ENCODE results near the gene APOE. TPM values are rescaled to one million over a fixed set of nuclear protein-coding genes. Genes with fewer than 3 reads are reported as not detected.
"Not testable (repeated sequence)": the region's sequence is repeated elsewhere in the genome, so short reads cannot be mapped to it uniquely, and the experiment has no call there.

The APOE gene
- total RNA-seq, 1 donor from 2014 or later = 151 TPM

- H3K27ac Mint-ChIP-seq (ENCODE audit: unreplicated experiment) = no peak overlapping the region
- no peak overlapping the region for H3K4me3 Mint-ChIP-seq (ENCODE audit: unreplicated experiment)
- H3K4me1 Mint-ChIP-seq (ENCODE audit: unreplicated experiment) = peaks cover 20% of the 10 kb centered on the region
- H3K9me3 Mint-ChIP-seq (ENCODE audit: unreplicated experiment) = no peaks in the 10 kb centered on the region
- peaks cover 9% of the 10 kb centered on the region for H3K36me3 Mint-ChIP-seq (ENCODE audit: unreplicated experiment)
- peak; percentile 26 for TF ChIP-seq CTCF (IDR thresholded peaks at IDR 0.05)
- no peak for DNase-seq (ENCODE audit: extremely low spot score, unreplicated experiment)
- peaks cover 3% of the 10 kb centered on the region for H3K27me3 Mint-ChIP-seq (ENCODE audit: unreplicated experiment)
Observed at GRCh38 chr19:44904426-44904994, 1.1 kb upstream of the APOE start.

- Mint-ChIP-seq H3K27ac (ENCODE audit: unreplicated experiment) (no peak overlapping the region), H3K9me3 (ENCODE audit: unreplicated experiment) (no peaks in the 10 kb centered on the region), H3K36me3 (ENCODE audit: unreplicated experiment) (peaks cover 3% of the 10 kb centered on the region), H3K4me3 (ENCODE audit: unreplicated experiment) (no peak overlapping the region), H3K27me3 (ENCODE audit: unreplicated experiment) (peaks cover 3% of the 10 kb centered on the region), H3K4me1 (ENCODE audit: unreplicated experiment) (peaks cover 38% of the 10 kb centered on the region)
- TF ChIP-seq CTCF (IDR thresholded peaks at IDR 0.05) = no peak
- DNase-seq (ENCODE audit: extremely low spot score, unreplicated experiment) = no peak
Observed at GRCh38 chr19:44907613-44908012, 2.0 kb downstream of the APOE start.

GRCh38 chr19:44908074-44908835, 2.7 kb downstream of the APOE start:
- no peak overlapping the region for H3K4me3 Mint-ChIP-seq (ENCODE audit: unreplicated experiment)
- H3K9me3 Mint-ChIP-seq (ENCODE audit: unreplicated experiment) = no peaks in the 10 kb centered on the region
- DNase-seq (ENCODE audit: extremely low spot score, unreplicated experiment) = no peak
- peaks cover 2% of the 10 kb centered on the region for H3K36me3 Mint-ChIP-seq (ENCODE audit: unreplicated experiment)
- peaks cover 43% of the 10 kb centered on the region for H3K4me1 Mint-ChIP-seq (ENCODE audit: unreplicated experiment)
- TF ChIP-seq CTCF (IDR thresholded peaks at IDR 0.05) = no peak
- H3K27ac Mint-ChIP-seq (ENCODE audit: unreplicated experiment) = no peak overlapping the region
- peaks cover 3% of the 10 kb centered on the region for H3K27me3 Mint-ChIP-seq (ENCODE audit: unreplicated experiment)

GRCh38 chr19:44908836-44909261, 3.3 kb downstream of the APOE start:
- H3K36me3 Mint-ChIP-seq (ENCODE audit: unreplicated experiment) = no peaks in the 10 kb centered on the region
- H3K27ac Mint-ChIP-seq (ENCODE audit: unreplicated experiment) = no peak overlapping the region
- no peak for DNase-seq (ENCODE audit: extremely low spot score, unreplicated experiment)
- H3K27me3 Mint-ChIP-seq (ENCODE audit: unreplicated experiment) = peaks cover 3% of the 10 kb centered on the region
- peaks cover 40% of the 10 kb centered on the region for H3K4me1 Mint-ChIP-seq (ENCODE audit: unreplicated experiment)
- H3K4me3 Mint-ChIP-seq (ENCODE audit: unreplicated experiment) = no peak overlapping the region
- TF ChIP-seq CTCF (IDR thresholded peaks at IDR 0.05) = no peak
- H3K9me3 Mint-ChIP-seq (ENCODE audit: unreplicated experiment) = no peaks in the 10 kb centered on the region

- Mint-ChIP-seq H3K4me1 (ENCODE audit: unreplicated experiment) (peaks cover 45% of the 10 kb centered on the region), H3K27me3 (ENCODE audit: unreplicated experiment) (peaks cover 3% of the 10 kb centered on the region), H3K36me3 (ENCODE audit: unreplicated experiment) (no peaks in the 10 kb centered on the region), H3K9me3 (ENCODE audit: unreplicated experiment) (no peaks in the 10 kb centered on the region), H3K4me3 (ENCODE audit: unreplicated experiment) (no peak overlapping the region), H3K27ac (ENCODE audit: unreplicated experiment) (no peak overlapping the region)
- no peak for TF ChIP-seq CTCF (IDR thresholded peaks at IDR 0.05)
- DNase-seq (ENCODE audit: extremely low spot score, unreplicated experiment) = no peak
Observed at GRCh38 chr19:44909775-44910174, 4.2 kb downstream of the APOE start.

GRCh38 chr19:44911896-44912295, 6.3 kb downstream of the APOE start:
- H3K4me3 Mint-ChIP-seq (ENCODE audit: unreplicated experiment); H3K27me3 Mint-ChIP-seq (ENCODE audit: unreplicated experiment); H3K9me3 Mint-ChIP-seq (ENCODE audit: unreplicated experiment); H3K36me3 Mint-ChIP-seq (ENCODE audit: unreplicated experiment); DNase-seq (ENCODE audit: extremely low spot score, unreplicated experiment): not testable (repeated sequence)
- H3K27ac Mint-ChIP-seq (ENCODE audit: unreplicated experiment) = peak overlapping the region; percentile 10
- peaks cover 33% of the 10 kb centered on the region for H3K4me1 Mint-ChIP-seq (ENCODE audit: unreplicated experiment)
